Mucosa of descending colon (tissue), 3 donors: ENCODE measurements around the gene COX6B1. TPM values are rescaled to one million over a fixed set of nuclear protein-coding genes. Genes with fewer than 3 reads are reported as not detected.
"Not testable (repeated sequence)": the region's sequence is repeated elsewhere in the genome, so short reads cannot be mapped to it uniquely, and the experiment has no call there.

Source experiments
- ATAC-seq: fragments of 200-7000 bp; cut with Tn5 transposase; one replicate; pipeline ENCODE4 v1.9.1; 2020; ENCODE audit warnings: mild to moderate bottlenecking, moderate library complexity
- DNase-seq, 3 donors: peaks; one replicate each; pipeline ENCODE4 v3.0.0-alpha.2; 2020
- H3K36me3 ChIP-seq: fragments of 200-600 bp; one replicate; pipeline ENCODE4 v1.8.0; 2021; ENCODE audit warnings: low read depth, mild to moderate bottlenecking
- H3K4me1 ChIP-seq: fragments of 200-600 bp; one replicate; pipeline ENCODE4 v1.8.0; 2021; ENCODE audit warnings: low read depth, mild to moderate bottlenecking
- H3K4me3 ChIP-seq: fragments of 200-600 bp; one replicate; pipeline ENCODE4 v1.8.0; 2021; ENCODE audit warnings: mild to moderate bottlenecking
- H3K9me3 ChIP-seq: fragments of 200-600 bp; one replicate; pipeline ENCODE4 v1.8.0; 2021; ENCODE audit warnings: mild to moderate bottlenecking
- intact Hi-C, 2 donors: fragments of 100-400 bp; cut with DNase I in 1 of 2; cut with micrococcal nuclease in 1 of 2; formaldehyde crosslinking; loops; one replicate each; pipeline versions ENCODE4 v1.11.0 to v1.11.1; 2022; cut with DNase I, micrococcal nuclease
- long read RNA-seq, 2 donors: library from polyadenylated mRNA; unstranded; transcript quantifications; one replicate each; pipeline ENCODE4 v2.0.0, GENCODE V29; 2019 to 2021
- total RNA-seq, 3 donors: library from RNA; stranded (reverse); fragmentation: NEBNext Ultra II Directional in 2 of 3; extraction: Animal tissue kit (Norgen Biotek cat#: 25700) in 2 of 3; gene quantifications; one replicate each; pipeline versions ENCODE4 v1.2.1 to v1.2.4, GENCODE V29; 2021 to 2023
- TF ChIP-seq, protein P1 (sequence below): fragments of 200-600 bp; IDR thresholded peaks from one replicate; pipeline ENCODE4 v1.8.0; 2022; ENCODE audit warnings: antibody characterized with exemption, mild to moderate bottlenecking
- donor health status: DM: no; HTN: no; CAD: no; lungs with moderate emphysema.
- donor health status: DM: no; HTN: no; CAD: no.
- donor health status: DM: no; HTN: yes; CAD: no.

COX6B1 gene, protein sequence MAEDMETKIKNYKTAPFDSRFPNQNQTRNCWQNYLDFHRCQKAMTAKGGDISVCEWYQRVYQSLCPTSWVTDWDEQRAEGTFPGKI
- 100 to 1,000 TPM; 460 to 939 (median 669) TPM for total RNA-seq
- long read RNA-seq, donor 1, transcript COX6B1-201 (4 exons, 667 nt), result major isoform, 131 of 134 reads
- long read RNA-seq, donor 1, partial matches to known transcripts, result 2 of 134 reads
- long read RNA-seq, donor 1, other reads (novel, unspliced or antisense), result 1 of 134 reads
- long read RNA-seq, donor 2, transcript COX6B1-201 (4 exons, 667 nt), result major isoform, 364 of 374 reads
- long read RNA-seq, donor 2, partial matches to known transcripts, result 4 of 374 reads
- long read RNA-seq, donor 2, other reads (novel, unspliced or antisense), result 6 of 374 reads

DNA sequence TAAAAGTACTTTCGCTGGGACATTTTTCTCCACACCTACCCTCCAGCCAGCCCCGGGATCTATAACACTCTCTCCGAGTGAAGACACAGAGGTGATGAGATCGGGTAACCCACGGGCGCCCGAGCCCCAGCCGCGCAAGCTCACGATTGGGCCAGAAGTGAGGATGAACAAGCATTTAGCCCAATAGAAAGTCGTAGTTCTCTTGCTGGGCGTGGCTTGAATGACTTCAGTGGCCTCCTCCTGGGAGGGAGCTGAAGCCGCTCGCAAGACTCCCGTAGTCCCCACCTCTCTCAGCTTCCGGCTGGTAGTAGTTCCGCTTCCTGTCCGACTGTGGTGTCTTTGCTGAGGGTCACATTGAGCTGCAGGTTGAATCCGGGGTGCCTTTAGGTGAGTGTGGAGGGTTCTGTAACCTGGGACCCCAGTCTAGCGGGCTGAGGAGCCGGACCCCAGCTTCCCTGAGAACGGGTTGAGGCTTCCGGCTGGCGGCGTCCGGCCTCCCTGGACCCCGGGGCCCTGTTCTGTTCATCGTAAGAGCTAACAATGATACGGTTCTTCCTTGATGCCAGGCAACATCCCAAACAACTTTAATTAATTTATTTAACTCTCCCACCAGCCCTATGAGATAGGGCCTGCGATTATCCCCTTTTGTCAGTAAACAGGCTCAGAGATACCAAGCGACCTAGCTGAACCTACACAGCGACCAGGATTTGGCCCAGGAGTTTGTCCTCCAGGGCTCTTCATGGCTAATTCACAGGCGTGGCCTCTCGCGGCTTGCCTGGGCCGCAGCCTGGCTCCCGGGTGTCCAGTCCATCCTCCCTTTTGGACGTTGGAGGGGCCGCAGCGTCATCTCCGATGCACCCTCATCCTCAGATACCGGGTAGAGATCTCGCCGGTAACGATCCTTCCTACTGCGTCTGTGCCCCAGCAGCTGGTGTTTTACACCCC is at the start of gene COX6B1:
Gene COX6B1, plus strand, starts transcription at position 307 of the 945 bp plus-strand sequence. CDS start 2,921 bp downstream, outside the sequence.
- DNase-seq, result peak; percentile 90 to 96 (median 94)
- Histone ChIP-seq H3K36me3 (no peaks in the 10 kb centered on the region), H3K4me1 (peaks cover 26% of the 10 kb centered on the region), H3K9me3 (no peaks in the 10 kb centered on the region), H3K4me3 (peak within 1 kb of the TSS; percentile 67)
- intact Hi-C loops, result loop anchor here in 1 of 2 donors (5.0 kb wide), 1 partner anchor 401 kb away; the partner anchor contains the start of gene LSR
- TF ChIP-seq, protein P1, sequence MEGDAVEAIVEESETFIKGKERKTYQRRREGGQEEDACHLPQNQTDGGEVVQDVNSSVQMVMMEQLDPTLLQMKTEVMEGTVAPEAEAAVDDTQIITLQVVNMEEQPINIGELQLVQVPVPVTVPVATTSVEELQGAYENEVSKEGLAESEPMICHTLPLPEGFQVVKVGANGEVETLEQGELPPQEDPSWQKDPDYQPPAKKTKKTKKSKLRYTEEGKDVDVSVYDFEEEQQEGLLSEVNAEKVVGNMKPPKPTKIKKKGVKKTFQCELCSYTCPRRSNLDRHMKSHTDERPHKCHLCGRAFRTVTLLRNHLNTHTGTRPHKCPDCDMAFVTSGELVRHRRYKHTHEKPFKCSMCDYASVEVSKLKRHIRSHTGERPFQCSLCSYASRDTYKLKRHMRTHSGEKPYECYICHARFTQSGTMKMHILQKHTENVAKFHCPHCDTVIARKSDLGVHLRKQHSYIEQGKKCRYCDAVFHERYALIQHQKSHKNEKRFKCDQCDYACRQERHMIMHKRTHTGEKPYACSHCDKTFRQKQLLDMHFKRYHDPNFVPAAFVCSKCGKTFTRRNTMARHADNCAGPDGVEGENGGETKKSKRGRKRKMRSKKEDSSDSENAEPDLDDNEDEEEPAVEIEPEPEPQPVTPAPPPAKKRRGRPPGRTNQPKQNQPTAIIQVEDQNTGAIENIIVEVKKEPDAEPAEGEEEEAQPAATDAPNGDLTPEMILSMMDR, result no peak
- peak; percentile 77 for ATAC-seq

DNA sequence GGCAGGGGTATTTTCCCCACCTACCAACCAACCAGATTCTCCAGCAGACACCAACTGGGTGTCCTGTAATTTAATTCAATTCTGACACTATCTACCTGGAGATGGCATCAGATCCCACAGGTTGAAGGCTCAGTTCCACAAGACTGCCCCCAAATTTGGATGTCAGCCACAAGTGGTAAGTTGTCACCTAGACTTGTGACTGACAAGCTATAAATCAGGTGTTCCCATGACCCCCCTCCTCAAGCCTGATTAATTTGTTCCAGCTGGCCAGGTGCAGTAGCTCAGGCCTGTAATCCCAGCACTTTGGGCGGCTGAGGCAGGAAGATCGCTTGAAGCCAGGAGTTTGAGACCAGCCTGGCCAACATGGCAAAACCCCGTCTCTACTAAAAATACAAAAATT is 46.2 kb upstream of the COX6B1 start:
- TF ChIP-seq, protein P1, result no peak
- no peak for DNase-seq
- no peak overlapping the region for H3K4me3 ChIP-seq
- peaks cover 3% of the 10 kb centered on the region for H3K9me3 ChIP-seq
- no peak for ATAC-seq
- intact Hi-C loops, result no loop called here
- H3K36me3 ChIP-seq, result no peaks in the 10 kb centered on the region
- no peaks in the 10 kb centered on the region for H3K4me1 ChIP-seq

- H3K36me3 ChIP-seq, ATAC-seq, H3K4me1 ChIP-seq, intact Hi-C loops, H3K4me3 ChIP-seq, DNase-seq: not testable (repeated sequence)
- H3K9me3 ChIP-seq, result peaks cover 15% of the 10 kb centered on the region
Observed at GRCh38 chr19:35604436-35604835, 43.7 kb upstream of the COX6B1 start.

DNA sequence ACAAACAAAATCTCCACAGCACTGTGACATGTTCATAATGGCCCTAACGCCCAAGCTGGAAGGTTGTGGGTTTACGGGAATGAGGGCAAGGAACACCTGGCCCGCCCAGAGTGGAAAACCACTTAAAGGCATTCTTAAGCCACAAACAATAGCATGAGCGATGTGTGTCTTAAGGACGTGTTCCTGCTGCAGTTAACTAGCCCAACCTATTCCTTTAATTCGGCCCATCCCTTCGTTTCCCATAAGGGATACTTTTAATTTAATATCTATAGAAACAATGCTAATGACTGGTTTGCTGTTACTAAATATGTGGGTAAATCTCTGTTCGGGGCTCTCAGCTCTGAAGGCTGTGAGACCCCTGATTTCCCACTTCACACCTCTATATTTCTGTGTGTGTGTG is 41.0 kb upstream of the COX6B1 start:
- DNase-seq, H3K36me3 ChIP-seq, intact Hi-C loops, H3K4me3 ChIP-seq, H3K4me1 ChIP-seq, ATAC-seq: not testable (repeated sequence)
- H3K9me3 ChIP-seq, result peaks cover 15% of the 10 kb centered on the region

DNA sequence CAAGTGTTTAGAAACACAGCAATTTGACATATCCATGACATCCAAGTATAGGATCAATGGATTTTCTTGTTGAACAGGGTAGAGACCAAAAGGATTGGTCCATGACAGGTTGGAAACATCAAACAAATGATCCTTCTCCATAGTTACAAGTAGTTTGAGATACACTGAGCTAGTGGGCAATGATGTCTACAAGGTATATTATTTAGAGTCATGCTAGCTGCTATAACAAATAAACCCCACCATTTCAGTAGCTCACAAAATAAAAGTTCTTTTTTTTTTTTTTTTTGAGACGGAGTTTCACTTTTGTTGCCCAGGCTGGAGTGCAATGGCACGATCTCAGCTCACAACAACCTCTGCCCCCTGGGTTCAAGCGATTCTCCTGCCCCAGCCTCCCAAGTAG is 40.5 kb upstream of the COX6B1 start:
- DNase-seq, result no peak
- TF ChIP-seq, protein P1, result no peak
- Histone ChIP-seq H3K9me3 (peaks cover 15% of the 10 kb centered on the region), H3K4me1 (peaks cover 4% of the 10 kb centered on the region), H3K36me3 (no peaks in the 10 kb centered on the region), H3K4me3 (no peak overlapping the region)
- no peak for ATAC-seq
- intact Hi-C loops, result no loop called here

DNA sequence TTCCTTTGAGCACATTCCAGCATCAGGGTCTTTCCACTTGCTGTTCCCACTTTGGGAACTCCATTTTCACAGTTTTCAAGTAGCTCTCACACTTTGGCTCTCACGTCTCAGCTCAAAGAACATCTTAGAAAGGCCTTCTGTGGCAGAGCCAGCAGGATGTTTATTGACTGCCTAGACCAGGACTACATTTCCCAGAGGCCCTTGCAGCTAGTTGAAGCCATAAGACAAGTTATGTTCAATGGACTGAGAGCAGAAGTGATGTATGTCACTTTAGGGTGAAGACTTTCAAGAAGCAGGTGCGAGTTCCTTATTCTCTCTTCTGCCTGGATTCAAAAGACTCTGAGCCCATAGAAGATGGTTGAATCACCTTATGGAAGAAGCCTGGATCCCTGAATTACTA is 39.9 kb upstream of the COX6B1 start:
- peaks cover 4% of the 10 kb centered on the region for H3K4me1 ChIP-seq
- H3K4me3 ChIP-seq, result no peak overlapping the region
- intact Hi-C loops, result no loop called here
- no peak for ATAC-seq
- H3K9me3 ChIP-seq, result peaks cover 15% of the 10 kb centered on the region
- TF ChIP-seq, protein P1, result no peak
- no peaks in the 10 kb centered on the region for H3K36me3 ChIP-seq
- no peak for DNase-seq
